Amygdala (tissue), 56 donors: ENCODE measurements around the gene C16orf95.

Experiments
- DNase-seq, 56 donors: peaks; one replicate each; lab custom pipeline; 2025; lab: John Stamatoyannopoulos, UW

Gene C16orf95

GRCh38 chr16:87333581-87334331 is 16.6 kb upstream of the C16orf95 start:
- DNase-seq = no peak

GRCh38 chr16:87333101-87333500 is 15.9 kb upstream of the C16orf95 start:
- DNase-seq = peak in 44 of 56 donors; percentile 11 to 79 (median 46)

GRCh38 chr16:87332150-87332549 is 15.0 kb upstream of the C16orf95 start:
- no peak for DNase-seq

- DNase-seq = no peak
These were observed 14.1 kb upstream of the C16orf95 start for GRCh38 chr16:87331241-87331801.

GRCh38 chr16:87330646-87331045 is 13.5 kb upstream of the C16orf95 start:
- no peak for DNase-seq

GRCh38 chr16:87330257-87330624 is 13.0 kb upstream of the C16orf95 start:
- no peak for DNase-seq

GRCh38 chr16:87329436-87330256 is 12.5 kb upstream of the C16orf95 start:
- no peak for DNase-seq

GRCh38 chr16:87328846-87329245 is 11.7 kb upstream of the C16orf95 start:
- no peak for DNase-seq

- DNase-seq = no peak
These were observed 10.8 kb upstream of the C16orf95 start for GRCh38 chr16:87327798-87328495.

GRCh38 chr16:87326151-87326571 is 9.0 kb upstream of the C16orf95 start:
- peak in 18 of 56 donors; percentile 7 to 66 (median 30) for DNase-seq

GRCh38 chr16:87325423-87325858 is 8.2 kb upstream of the C16orf95 start:
- DNase-seq = no peak

GRCh38 chr16:87324411-87325275 is 7.5 kb upstream of the C16orf95 start:
- DNase-seq = peak in 19 of 56 donors; percentile 2 to 52 (median 28)

GRCh38 chr16:87323727-87324410 is 6.7 kb upstream of the C16orf95 start:
- no peak for DNase-seq

- no peak for DNase-seq
These were observed 5.9 kb upstream of the C16orf95 start for GRCh38 chr16:87322833-87323726.

- DNase-seq = no peak
These were observed 5.2 kb upstream of the C16orf95 start for GRCh38 chr16:87322360-87322759.

- DNase-seq = no peak
These were observed 4.3 kb upstream of the C16orf95 start for GRCh38 chr16:87321336-87322107.

- no peak for DNase-seq
These were observed 3.5 kb upstream of the C16orf95 start for GRCh38 chr16:87320510-87321227.
